ENCODE measurements around the gene GDI1. TPM values are rescaled to one million over a fixed set of nuclear protein-coding genes. Genes with fewer than 3 reads are reported as not detected.

Gene GDI1
- total and polyA plus RNA-seq, 10 of the 15 experiments (the other 5 are each of a cell fraction or from before 2014, with no cell fraction given) = 0.92 to 102 (median 49.6) TPM

- Histone ChIP-seq H3K4me2 (ENCODE audit: control insufficient read depth, insufficient read depth) (no peak overlapping the region), H3K4me1 (ENCODE audit: control insufficient read depth, insufficient read depth, low read length) (0 out of 2 replicates have a peak, but pooled peaks cover 3% of the 10 kb centered on the region), H2AFZ (ENCODE audit: control insufficient read depth, low read depth, low read length) (no peak overlapping the region), H4K20me1 (ENCODE audit: control insufficient read depth, insufficient read depth) (no peaks in the 10 kb centered on the region), H3K27ac (ENCODE audit: control insufficient read depth, insufficient read depth) (no peak overlapping the region), H3K27me3 (replicated peaks in 1 of 2; ENCODE audit: control insufficient read depth in 2 of 2, insufficient read depth in 2 of 2, low read length in 1 of 2) (no peaks in the 10 kb centered on the region), H3K4me3 (no peak overlapping the region), H3K36me3 (ENCODE audit: control insufficient read depth in 2 of 2, insufficient read depth in 2 of 2, low read length in 1 of 2) (peaks cover 0 to 7% of the 10 kb centered on the region in 2 experiments; a peak in 2 of 4 replicates), H3K9ac (ENCODE audit: control insufficient read depth, insufficient read depth, low read length) (no peak overlapping the region), H3K9me3 (replicated peaks; ENCODE audit: control insufficient read depth, insufficient read depth, low read length) (no peaks in the 10 kb centered on the region), H3K79me2 (ENCODE audit: control insufficient read depth, insufficient read depth, low read length) (peaks cover 6% of the 10 kb centered on the region)
- RAD21 ChIA-PET (ENCODE audit: unreplicated experiment) = no interaction called here
- CTCF ChIA-PET = no interaction called here
- in situ Hi-C loops (cut with MboI) (no loop called here), intact Hi-C loops (cut with micrococcal nuclease; ENCODE audit: unreplicated experiment) (no loop called here)
- POLR2A ChIA-PET = interaction anchor here (1.0 kb wide), 1 partner anchor 13 kb away, joined by 4 read pairs; no protein-coding TSS in a partner anchor
- DNase-seq (ENCODE audit: low read depth, low spot score) = no peak
- WGBS (ENCODE audit: insufficient coverage, insufficient replicate concordance, low lambda C conversion rate, missing lambda C conversion rate) = 75% methylated on average over 16 of the region's 16 CpGs
- no peak for TF ChIP-seq ZNF384 (IDR thresholded peaks at IDR 0.05; ENCODE audit: borderline replicate concordance, low read depth, low read length)
- no peak for TF ChIP-seq SREBF2 (IDR thresholded peaks at IDR 0.05; ENCODE audit: low read length)
- no peak for TF ChIP-seq STAT1 (conservative IDR thresholded peaks at IDR 0.05)
- no peak for TF ChIP-seq JUND (IDR thresholded peaks at IDR 0.05; ENCODE audit: low read depth, low read length)
- no peak for TF ChIP-seq ZNF207 (IDR thresholded peaks at IDR 0.05; ENCODE audit: borderline replicate concordance)
- no peak for TF ChIP-seq TBL1XR1 (IDR thresholded peaks at IDR 0.05; ENCODE audit: low read depth, low read length)
- no peak for TF ChIP-seq NFXL1 (IDR thresholded peaks at IDR 0.05; ENCODE audit: borderline replicate concordance)
- no peak for TF ChIP-seq FOS (IDR thresholded peaks at IDR 0.05; ENCODE audit: borderline replicate concordance, extremely low read depth, insufficient read length)
- TF ChIP-seq POU2F2 (IDR thresholded peaks at IDR 0.05; ENCODE audit: borderline replicate concordance, low read depth, low read length) = no peak
- TF ChIP-seq ZNF274 (IDR thresholded peaks at IDR 0.05; ENCODE audit: insufficient read depth, insufficient read length) = no peak
- TF ChIP-seq BACH1 (IDR thresholded peaks at IDR 0.05; ENCODE audit: borderline replicate concordance) = no peak
- TF ChIP-seq, protein P1, sequence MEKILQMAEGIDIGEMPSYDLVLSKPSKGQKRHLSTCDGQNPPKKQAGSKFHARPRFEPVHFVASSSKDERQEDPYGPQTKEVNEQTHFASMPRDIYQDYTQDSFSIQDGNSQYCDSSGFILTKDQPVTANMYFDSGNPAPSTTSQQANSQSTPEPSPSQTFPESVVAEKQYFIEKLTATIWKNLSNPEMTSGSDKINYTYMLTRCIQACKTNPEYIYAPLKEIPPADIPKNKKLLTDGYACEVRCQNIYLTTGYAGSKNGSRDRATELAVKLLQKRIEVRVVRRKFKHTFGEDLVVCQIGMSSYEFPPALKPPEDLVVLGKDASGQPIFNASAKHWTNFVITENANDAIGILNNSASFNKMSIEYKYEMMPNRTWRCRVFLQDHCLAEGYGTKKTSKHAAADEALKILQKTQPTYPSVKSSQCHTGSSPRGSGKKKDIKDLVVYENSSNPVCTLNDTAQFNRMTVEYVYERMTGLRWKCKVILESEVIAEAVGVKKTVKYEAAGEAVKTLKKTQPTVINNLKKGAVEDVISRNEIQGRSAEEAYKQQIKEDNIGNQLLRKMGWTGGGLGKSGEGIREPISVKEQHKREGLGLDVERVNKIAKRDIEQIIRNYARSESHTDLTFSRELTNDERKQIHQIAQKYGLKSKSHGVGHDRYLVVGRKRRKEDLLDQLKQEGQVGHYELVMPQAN (conservative IDR thresholded peaks at IDR 0.05) = no peak
- no peak for TF ChIP-seq MLLT1 (IDR thresholded peaks at IDR 0.05)
- TF ChIP-seq SRF (IDR thresholded peaks at IDR 0.05; ENCODE audit: low read depth in 2 of 2, low read length in 2 of 2) = no peak
- no peak for TF ChIP-seq KDM1A (IDR thresholded peaks at IDR 0.05; ENCODE audit: borderline replicate concordance)
- TF ChIP-seq RFX5 (IDR thresholded peaks at IDR 0.05; ENCODE audit: low read depth, low read length) = no peak
- no peak for ATAC-seq
- SMC1A ChIA-PET (ENCODE audit: uncharacterized antibody, unreplicated experiment) = no interaction called here
- BruUV-seq (replicated peaks) = no TSS peak
- no peak for FAIRE-seq
Measured at GRCh38 chrX:154445776-154446175, 8.8 kb downstream of the GDI1 start.
